Smooth muscle cell (in vitro differentiated cells): ENCODE results near the gene SERPINA3. TPM values are rescaled to one million over a fixed set of nuclear protein-coding genes. Genes with fewer than 3 reads are reported as not detected.

ENCODE experiments used
- DNase-seq: peaks from one replicate; lab custom pipeline; 2025; ENCODE audit not compliant: unreplicated experiment; lab: John Stamatoyannopoulos, UW
- H2AFZ ChIP-seq: fragments of 200-600 bp; sonication (generic); 2 replicates; pipeline ENCODE4 v1.6.0; 2016; ENCODE audit warnings: antibody characterized with exemption, low read depth, mild to moderate bottlenecking
- H3F3A ChIP-seq: fragments of 200-600 bp; sonication (generic); 2 replicates; pipeline ENCODE4 v1.6.0; 2017; ENCODE audit warnings: antibody characterized with exemption, low read depth
- H3K27ac ChIP-seq: fragments of 200-600 bp; sonication (generic); 2 replicates; pipeline ENCODE4 v1.5.1; 2016; ENCODE audit warnings: low read depth, mild to moderate bottlenecking
- H3K27me3 ChIP-seq: fragments of 200-600 bp; sonication (generic); 2 replicates; pipeline ENCODE4 v1.6.1; 2016; ENCODE audit warnings: low read depth, mild to moderate bottlenecking
- H3K36me3 ChIP-seq: fragments of 200-600 bp; sonication (generic); 2 replicates; pipeline ENCODE4 v1.5.1; 2016; ENCODE audit warnings: low read depth
- H3K4me1 ChIP-seq: fragments of 200-600 bp; sonication (generic); 2 replicates; pipeline ENCODE4 v1.5.1; 2016; ENCODE audit warnings: low read depth
- H3K4me2 ChIP-seq: fragments of 200-600 bp; sonication (generic); 2 replicates; pipeline ENCODE4 v1.6.0; 2016; ENCODE audit warnings: mild to moderate bottlenecking
- H3K4me3 ChIP-seq: fragments of 200-600 bp; sonication (generic); 2 replicates; pipeline ENCODE4 v1.5.1; 2016; ENCODE audit warnings: mild to moderate bottlenecking
- H3K79me2 ChIP-seq: fragments of 200-600 bp; sonication (generic); 2 replicates; pipeline ENCODE4 v1.6.0; 2016; ENCODE audit warnings: low read depth, mild to moderate bottlenecking
- H3K9ac ChIP-seq: fragments of 200-600 bp; sonication (generic); 2 replicates; pipeline ENCODE4 v1.6.0; 2016; ENCODE audit warnings: low read depth
- H3K9me3 ChIP-seq: fragments of 200-600 bp; sonication (generic); replicated peaks from 2 replicates; pipeline ENCODE4 v1.5.1; 2016; ENCODE audit warnings: low read depth
- H4K20me1 ChIP-seq: fragments of 200-600 bp; sonication (generic); 2 replicates; pipeline ENCODE4 v1.6.0; 2016; ENCODE audit warnings: low read depth
- WGBS: methylation state at CpG from one replicate; pipeline ENCODE4 v1.1.7; 2016; ENCODE audit warnings: low lambda C conversion rate; 5-methylcytosine and 5-hydroxymethylcytosine counted together
- polyA plus RNA-seq: library from polyadenylated mRNA; unstranded; fragments of >200 nt; fragmentation: Nextera tagmentation; extraction: Ambion mirVana; gene quantifications from 2 replicates; pipeline ENCODE4 v1.2.1, GENCODE V29; 2016
- total RNA-seq: library from RNA; depleted of rRNA; stranded (reverse); fragments of >200 nt; gene quantifications from 2 replicates; pipeline ENCODE4 v1.2.3, GENCODE V29; 2014
- TF ChIP-seq, protein P1 (sequence below): fragments of 200-600 bp; sonication (generic); IDR thresholded peaks from 2 replicates; pipeline ENCODE4 v1.5.1; 2017; ENCODE audit warnings: borderline replicate concordance, mild to moderate bottlenecking, antibody characterized with exemption; ENCODE audit not compliant: insufficient read depth, poor library complexity, severe bottlenecking

Gene SERPINA3
- total RNA-seq (0.09 and 3.2 TPM in 2 replicates), polyA plus RNA-seq (0.45 and 2.6 TPM in 2 replicates)

- no peak within 1 kb of the TSS for H3K4me2 ChIP-seq
- DNase-seq, result no peak
- H4K20me1 ChIP-seq, result no peaks in the 10 kb centered on the region
- H3K9me3 ChIP-seq, result no peaks in the 10 kb centered on the region
- no peak within 1 kb of the TSS for H3K9ac ChIP-seq
- H2AFZ ChIP-seq, result no peak within 1 kb of the TSS
- no peaks in the 10 kb centered on the region for H3F3A ChIP-seq
- H3K79me2 ChIP-seq, result no peaks in the 10 kb centered on the region
- no peak within 1 kb of the TSS for H3K27ac ChIP-seq
- H3K4me1 ChIP-seq, result peaks cover 6% of the 10 kb centered on the region
- 47% methylated on average over 4 of the region's 4 CpGs for WGBS
- TF ChIP-seq, protein P1, sequence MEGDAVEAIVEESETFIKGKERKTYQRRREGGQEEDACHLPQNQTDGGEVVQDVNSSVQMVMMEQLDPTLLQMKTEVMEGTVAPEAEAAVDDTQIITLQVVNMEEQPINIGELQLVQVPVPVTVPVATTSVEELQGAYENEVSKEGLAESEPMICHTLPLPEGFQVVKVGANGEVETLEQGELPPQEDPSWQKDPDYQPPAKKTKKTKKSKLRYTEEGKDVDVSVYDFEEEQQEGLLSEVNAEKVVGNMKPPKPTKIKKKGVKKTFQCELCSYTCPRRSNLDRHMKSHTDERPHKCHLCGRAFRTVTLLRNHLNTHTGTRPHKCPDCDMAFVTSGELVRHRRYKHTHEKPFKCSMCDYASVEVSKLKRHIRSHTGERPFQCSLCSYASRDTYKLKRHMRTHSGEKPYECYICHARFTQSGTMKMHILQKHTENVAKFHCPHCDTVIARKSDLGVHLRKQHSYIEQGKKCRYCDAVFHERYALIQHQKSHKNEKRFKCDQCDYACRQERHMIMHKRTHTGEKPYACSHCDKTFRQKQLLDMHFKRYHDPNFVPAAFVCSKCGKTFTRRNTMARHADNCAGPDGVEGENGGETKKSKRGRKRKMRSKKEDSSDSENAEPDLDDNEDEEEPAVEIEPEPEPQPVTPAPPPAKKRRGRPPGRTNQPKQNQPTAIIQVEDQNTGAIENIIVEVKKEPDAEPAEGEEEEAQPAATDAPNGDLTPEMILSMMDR, result no peak
- no peaks in the 10 kb centered on the region for H3K36me3 ChIP-seq
- H3K4me3 ChIP-seq, result no peak within 1 kb of the TSS
- no peaks in the 10 kb centered on the region for H3K27me3 ChIP-seq
These were observed at the start of gene SERPINA3 for GRCh38 chr14:94612174-94612573. SERPINA3 (plus strand) TSS chr14:94612391; CDS start chr14:94614442, 2,051 bp downstream.

DNA sequence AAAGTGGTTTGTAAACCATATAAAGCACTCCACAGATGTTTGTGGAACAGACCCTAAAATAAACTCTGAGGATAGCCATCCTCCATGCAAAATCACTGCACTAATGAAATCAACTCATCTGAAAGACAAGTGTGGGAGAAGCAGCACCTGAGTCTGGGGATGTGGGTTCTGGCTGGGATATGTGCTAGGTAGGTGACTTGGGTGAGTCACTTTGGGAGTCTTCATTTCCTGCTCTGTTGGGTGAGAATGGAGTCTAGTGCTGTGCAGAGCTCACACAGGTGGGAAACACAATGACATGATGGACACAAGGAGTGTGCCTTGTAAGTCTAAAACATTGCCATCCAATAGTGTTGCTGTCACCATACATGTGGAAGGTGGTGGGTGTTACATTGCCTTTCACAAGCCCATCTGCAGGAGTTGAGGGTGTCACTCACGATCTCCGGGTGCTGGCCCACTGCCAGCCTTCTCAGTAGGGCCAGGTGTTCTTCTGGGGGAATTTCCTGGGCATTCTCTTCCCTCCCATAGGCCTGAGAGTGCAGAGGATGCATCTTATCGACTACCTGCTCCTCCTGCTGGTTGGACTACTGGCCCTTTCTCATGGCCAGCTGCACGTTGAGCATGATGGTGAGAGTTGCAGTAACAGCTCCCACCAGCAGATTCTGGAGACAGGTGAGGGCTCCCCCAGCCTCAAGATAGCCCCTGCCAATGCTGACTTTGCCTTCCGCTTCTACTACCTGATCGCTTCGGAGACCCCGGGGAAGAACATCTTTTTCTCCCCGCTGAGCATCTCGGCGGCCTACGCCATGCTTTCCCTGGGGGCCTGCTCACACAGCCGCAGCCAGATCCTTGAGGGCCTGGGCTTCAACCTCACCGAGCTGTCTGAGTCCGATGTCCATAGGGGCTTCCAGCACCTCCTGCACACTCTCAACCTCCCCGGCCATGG is 49.0 kb upstream of the SERPINA3 start:
- WGBS, result 94% methylated on average over 16 of the region's 16 CpGs

DNA sequence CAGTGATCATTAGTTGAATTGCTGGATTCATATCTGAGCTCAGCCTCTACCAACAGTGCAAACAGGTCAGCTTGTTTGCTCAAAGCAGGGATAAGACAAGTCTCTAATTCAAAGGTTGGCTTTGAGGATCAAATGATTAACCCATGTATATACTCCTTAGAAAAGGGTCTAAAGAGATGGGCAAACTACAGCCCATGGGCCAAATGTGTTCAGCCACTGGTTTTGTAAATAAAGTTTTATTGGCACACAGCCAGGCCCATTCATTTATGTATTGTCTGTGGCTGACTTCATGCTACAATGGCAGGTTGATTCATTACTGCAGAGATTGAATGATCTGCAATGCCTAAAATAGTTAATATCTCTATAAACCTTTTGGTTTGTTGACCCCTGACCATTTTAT is 47.8 kb upstream of the SERPINA3 start:
- Histone ChIP-seq H3F3A (no peaks in the 10 kb centered on the region), H3K27me3 (no peaks in the 10 kb centered on the region), H3K79me2 (no peaks in the 10 kb centered on the region), H3K4me1 (no peaks in the 10 kb centered on the region), H3K27ac (no peak overlapping the region), H3K36me3 (no peaks in the 10 kb centered on the region), H2AFZ (no peak overlapping the region), H3K9me3 (no peaks in the 10 kb centered on the region), H3K4me3 (no peak overlapping the region), H3K9ac (no peak overlapping the region), H3K4me2 (no peak overlapping the region), H4K20me1 (no peaks in the 10 kb centered on the region)
- TF ChIP-seq, protein P1, result no peak
- no peak for DNase-seq

More for the DNA sequence above, 49.0 kb upstream of the SERPINA3 start:
- TF ChIP-seq, protein P1, result no peak
- H3K27ac ChIP-seq, result no peak overlapping the region
- no peaks in the 10 kb centered on the region for H3F3A ChIP-seq
- no peak for DNase-seq
- H3K4me3 ChIP-seq, result no peak overlapping the region
- no peak overlapping the region for H3K9ac ChIP-seq
- no peaks in the 10 kb centered on the region for H3K36me3 ChIP-seq
- no peaks in the 10 kb centered on the region for H3K4me1 ChIP-seq
- no peaks in the 10 kb centered on the region for H3K9me3 ChIP-seq
- no peaks in the 10 kb centered on the region for H4K20me1 ChIP-seq
- no peaks in the 10 kb centered on the region for H3K79me2 ChIP-seq
- no peaks in the 10 kb centered on the region for H3K27me3 ChIP-seq
- no peak overlapping the region for H2AFZ ChIP-seq
- no peak overlapping the region for H3K4me2 ChIP-seq
